ENCODE measurements around the gene CCDC188.

The CCDC188 gene

DNA sequence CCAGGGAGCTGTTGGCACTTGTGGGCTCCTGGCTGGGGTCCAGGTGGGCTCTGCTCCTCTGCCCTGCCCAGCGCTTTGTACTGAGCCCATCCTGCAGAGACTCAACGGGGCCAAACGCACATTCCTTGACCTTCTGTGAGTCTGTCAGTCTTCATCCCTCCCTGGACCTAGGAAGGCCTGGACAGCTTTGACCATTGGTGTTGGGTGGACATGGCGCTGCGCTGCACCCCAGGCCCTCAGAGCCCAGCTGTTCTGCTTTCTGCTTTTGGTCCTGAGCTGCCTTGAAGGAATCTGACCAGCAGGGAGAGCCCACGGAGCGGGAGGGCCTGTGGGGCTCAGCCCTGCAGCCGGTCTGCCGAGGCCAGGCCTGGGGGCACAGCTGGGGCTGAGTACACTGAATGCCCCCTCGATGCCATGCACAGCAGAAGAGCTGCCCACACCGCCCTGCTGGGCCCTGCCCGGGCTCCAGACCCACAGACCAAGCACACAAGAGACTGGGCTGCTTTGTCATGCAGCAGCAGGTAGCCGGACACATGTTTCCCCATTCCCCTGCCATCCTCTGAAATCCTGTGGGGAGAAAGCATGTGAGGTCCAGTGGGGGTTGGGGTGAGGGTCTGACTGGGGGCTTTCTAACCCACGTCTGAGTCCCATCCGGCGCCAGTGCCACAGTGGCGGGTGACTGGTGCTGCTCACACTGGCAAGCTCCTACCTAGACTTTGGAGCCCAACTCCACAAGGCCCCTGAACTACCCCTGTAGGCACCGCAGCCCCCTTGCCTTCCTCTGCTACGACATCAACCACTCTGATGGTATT, 24.1 kb upstream of the CCDC188 start:
- no peak overlapping the region for H3K4me3 ChIP-seq (ENCODE audit: low read depth, low read length)
- CTCF ChIA-PET = interaction anchor here (0.8 to 4.3 kb wide), 10 partner anchors 8 to 115 kb away, joined by 3 to 14 read pairs (median 4); no protein-coding TSS in a partner anchor
- DNase-seq (ENCODE audit: low read depth, low spot score) = no peak
- POLR2A ChIA-PET = no interaction called here
- TF ChIP-seq, protein P1, sequence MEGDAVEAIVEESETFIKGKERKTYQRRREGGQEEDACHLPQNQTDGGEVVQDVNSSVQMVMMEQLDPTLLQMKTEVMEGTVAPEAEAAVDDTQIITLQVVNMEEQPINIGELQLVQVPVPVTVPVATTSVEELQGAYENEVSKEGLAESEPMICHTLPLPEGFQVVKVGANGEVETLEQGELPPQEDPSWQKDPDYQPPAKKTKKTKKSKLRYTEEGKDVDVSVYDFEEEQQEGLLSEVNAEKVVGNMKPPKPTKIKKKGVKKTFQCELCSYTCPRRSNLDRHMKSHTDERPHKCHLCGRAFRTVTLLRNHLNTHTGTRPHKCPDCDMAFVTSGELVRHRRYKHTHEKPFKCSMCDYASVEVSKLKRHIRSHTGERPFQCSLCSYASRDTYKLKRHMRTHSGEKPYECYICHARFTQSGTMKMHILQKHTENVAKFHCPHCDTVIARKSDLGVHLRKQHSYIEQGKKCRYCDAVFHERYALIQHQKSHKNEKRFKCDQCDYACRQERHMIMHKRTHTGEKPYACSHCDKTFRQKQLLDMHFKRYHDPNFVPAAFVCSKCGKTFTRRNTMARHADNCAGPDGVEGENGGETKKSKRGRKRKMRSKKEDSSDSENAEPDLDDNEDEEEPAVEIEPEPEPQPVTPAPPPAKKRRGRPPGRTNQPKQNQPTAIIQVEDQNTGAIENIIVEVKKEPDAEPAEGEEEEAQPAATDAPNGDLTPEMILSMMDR (IDR thresholded peaks at IDR 0.05; ENCODE audit: insufficient read depth, low read length, missing control alignments) = peak; percentile 41

DNA sequence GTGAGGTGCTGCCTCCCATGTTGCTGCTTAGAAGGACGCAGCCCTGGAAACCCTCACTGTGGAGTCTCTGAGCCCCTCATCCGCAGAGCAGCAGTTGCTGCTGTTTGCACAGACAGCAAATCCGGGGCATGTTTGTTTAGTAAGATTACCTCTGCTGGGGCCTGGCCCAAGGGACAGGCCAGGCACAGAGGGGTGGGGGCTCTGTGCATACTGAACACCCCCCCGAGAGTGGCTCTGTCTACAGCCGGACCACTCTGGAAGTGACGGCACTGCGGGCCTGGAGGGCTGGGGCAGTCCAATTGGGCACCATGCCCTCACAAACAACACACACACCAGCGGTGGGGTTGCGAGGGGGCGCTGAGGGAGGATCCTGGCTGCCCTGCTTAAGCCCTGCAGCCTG, 22.9 kb upstream of the CCDC188 start:
- CTCF ChIA-PET = no interaction called here
- TF ChIP-seq, protein P1 (IDR thresholded peaks at IDR 0.05; ENCODE audit: insufficient read depth, low read length, missing control alignments) = no peak
- no peak overlapping the region for H3K4me3 ChIP-seq (ENCODE audit: low read depth, low read length)
- DNase-seq (ENCODE audit: low read depth, low spot score) = no peak
- POLR2A ChIA-PET = no interaction called here

DNA sequence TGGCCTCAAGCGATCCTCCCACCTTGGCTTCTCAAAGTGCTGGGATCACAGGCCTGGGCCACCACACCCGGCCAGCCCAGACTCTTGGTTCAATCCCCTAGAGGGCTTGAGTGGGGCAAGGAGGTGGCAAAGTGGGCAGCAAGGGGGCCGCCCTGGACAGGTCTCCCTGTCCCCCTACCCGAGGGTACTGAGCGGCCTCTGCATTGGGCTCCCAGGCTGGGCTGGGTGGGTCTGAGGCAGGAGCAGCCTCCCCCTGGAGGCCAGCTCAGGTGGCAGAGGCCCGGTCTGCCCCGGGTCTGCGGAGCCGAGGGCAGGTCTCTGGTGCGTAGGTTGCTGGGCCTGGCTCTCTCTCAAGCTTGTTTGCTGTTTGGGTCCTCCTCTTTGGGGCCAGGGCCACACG, 22.4 kb upstream of the CCDC188 start:
- TF ChIP-seq, protein P1 (IDR thresholded peaks at IDR 0.05; ENCODE audit: insufficient read depth, low read length, missing control alignments) = no peak
- ChIA-PET CTCF (no interaction called here), POLR2A (no interaction called here)

DNA sequence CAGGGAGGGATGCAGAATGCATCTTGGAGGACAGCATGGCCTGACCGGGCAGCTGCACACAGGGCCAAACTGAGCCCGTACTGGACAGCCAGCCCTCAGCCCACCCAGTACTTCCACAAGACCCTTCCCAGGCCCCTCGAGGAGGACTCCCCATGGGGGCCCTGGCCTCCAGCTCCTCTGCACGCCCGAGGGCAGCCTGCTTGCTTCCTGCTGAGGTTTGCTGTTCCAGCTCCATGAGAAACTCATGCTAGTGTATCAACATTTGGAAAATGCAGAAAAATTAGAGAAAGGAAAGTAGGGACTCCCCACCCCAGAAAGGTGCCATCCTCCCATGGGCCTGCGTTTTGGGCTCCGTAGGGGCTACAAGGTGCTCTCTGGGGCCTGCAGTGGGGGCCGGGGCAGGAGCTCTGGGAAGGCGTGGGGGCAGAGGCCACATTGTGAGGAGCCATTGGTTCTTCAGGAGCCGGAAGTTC, 21.3 kb upstream of the CCDC188 start:
- no peak overlapping the region for H3K4me3 ChIP-seq (ENCODE audit: low read depth, low read length)
- DNase-seq (ENCODE audit: low read depth, low spot score) = no peak
- POLR2A ChIA-PET = no interaction called here
- CTCF ChIA-PET = interaction anchor here (0.9 to 2.4 kb wide), 3 partner anchors 15 to 114 kb away, joined by 3 to 9 read pairs (median 4); no protein-coding TSS in a partner anchor
- TF ChIP-seq, protein P1 (IDR thresholded peaks at IDR 0.05; ENCODE audit: insufficient read depth, low read length, missing control alignments) = no peak

More for the DNA sequence above, 22.4 kb upstream of the CCDC188 start:
- H3K4me3 ChIP-seq (ENCODE audit: low read depth, low read length) = no peak overlapping the region
- DNase-seq (ENCODE audit: low read depth, low spot score) = no peak

- no peak overlapping the region for H3K4me3 ChIP-seq (ENCODE audit: low read depth, low read length)
- CTCF ChIA-PET = interaction anchor here (0.9 to 2.4 kb wide), 3 partner anchors 15 to 115 kb away, joined by 3 to 9 read pairs (median 4); no protein-coding TSS in a partner anchor
- DNase-seq (ENCODE audit: low read depth, low spot score) = no peak
- TF ChIP-seq, protein P1 (IDR thresholded peaks at IDR 0.05; ENCODE audit: insufficient read depth, low read length, missing control alignments) = no peak
- POLR2A ChIA-PET = no interaction called here
Observed at GRCh38 chr22:20171288-20172140, 20.7 kb upstream of the CCDC188 start.

GRCh38 chr22:20170170-20170569, 19.3 kb upstream of the CCDC188 start:
- TF ChIP-seq, protein P1 (IDR thresholded peaks at IDR 0.05; ENCODE audit: insufficient read depth, low read length, missing control alignments) = no peak
- POLR2A ChIA-PET = no interaction called here
- CTCF ChIA-PET = no interaction called here
- DNase-seq (ENCODE audit: low read depth, low spot score) = no peak
- H3K4me3 ChIP-seq (ENCODE audit: low read depth, low read length) = no peak overlapping the region

Measured in AG04449 (cell line).